Superior temporal gyrus (tissue), 1 donor: ENCODE data around the gene PAK5.
"Not testable (repeated sequence)": the region's sequence is repeated elsewhere in the genome, so short reads cannot be mapped to it uniquely, and the experiment has no call there.

Source experiments
- DNase-seq: peaks from one replicate; pipeline ENCODE4 v3.0.0-alpha.2; 2016; ENCODE audit errors: extremely low spot score

The PAK5 gene

GRCh38 chr20:9686001-9686400 is 152.9 kb downstream of the PAK5 start:
- DNase-seq: no peak

DNA sequence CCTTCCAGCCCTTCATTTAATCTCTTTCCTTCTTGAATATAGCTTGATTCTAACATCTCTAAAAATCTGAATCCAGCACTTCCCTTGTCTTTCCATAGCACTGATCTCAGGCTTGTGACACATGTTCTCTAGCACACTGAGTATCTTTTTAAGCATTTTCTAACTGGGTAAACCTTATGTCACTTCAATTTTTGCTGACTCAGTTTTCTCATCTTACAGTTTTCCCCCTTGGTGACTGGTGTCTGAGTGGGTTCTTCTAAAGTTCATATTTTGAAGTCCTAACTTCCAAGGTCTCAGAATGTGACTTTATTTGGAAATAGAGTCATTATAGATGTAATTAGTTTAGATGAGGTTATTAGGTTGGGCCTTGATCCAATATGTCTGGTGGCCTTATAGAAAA is 153.9 kb downstream of the PAK5 start:
- DNase-seq: no peak

DNA sequence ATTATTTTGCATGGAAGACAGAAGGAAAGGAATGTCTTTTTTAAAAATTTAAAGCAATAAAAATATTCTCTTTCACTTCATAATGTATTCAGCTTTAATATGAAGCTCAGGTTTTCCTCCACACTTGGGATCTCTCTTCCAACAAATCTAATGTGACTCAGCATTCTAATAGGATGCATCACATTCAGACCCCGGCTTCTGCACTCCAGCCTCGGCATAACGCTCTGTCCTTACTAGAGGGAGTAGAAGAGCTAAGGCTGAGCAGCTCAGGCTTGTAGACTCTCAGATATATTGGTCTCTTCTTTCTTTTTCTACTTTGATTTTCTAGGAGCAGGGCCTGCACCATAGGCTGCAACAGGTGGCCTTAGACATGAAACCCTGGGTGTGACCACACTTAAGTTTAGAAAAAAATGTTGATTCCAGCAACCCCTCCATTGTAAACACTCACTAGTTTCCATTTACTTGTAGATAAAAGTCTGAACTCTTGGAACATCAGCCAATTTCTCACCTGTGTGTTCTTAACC is 161.7 kb downstream of the PAK5 start:
- DNase-seq: no peak

DNA sequence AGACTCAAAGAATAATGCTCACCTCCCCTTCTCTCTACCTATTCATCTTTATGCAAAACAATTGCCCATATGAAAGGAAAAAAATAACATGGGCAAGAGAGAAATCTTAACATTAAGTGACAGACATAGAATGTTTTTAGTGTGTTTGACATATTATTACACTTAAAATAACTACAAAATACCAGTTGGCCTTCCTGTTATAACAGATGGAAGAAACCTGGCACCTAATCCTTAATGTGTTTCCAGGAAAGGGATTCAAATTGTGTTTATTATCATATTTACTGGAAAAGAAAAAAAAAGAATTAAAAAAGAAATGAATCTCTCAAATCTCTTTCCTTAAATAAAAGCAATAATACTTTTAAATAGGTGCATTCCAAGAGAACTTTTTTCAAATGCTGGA is 165.9 kb downstream of the PAK5 start:
- no peak for DNase-seq

DNA sequence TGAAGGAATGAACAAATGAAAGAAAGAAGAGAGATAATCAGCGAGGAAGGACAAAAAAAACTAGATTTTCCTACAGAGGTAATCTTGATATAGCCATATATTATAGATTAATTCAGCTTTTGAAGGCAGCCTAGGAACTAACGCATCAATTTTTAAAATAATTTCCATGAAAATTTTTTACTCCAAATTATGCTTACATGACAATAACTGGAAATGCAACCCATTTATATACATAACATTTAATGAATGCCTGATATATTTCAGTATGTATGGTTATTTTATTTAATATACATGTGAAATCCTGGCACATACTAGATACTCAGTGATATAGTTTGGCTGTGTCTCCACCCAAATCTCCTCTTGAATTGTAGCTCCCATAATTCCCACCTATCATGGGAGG is 166.8 kb downstream of the PAK5 start:
- no peak for DNase-seq

- DNase-seq: no peak
Observed at GRCh38 chr20:9668381-9668780, 170.5 kb downstream of the PAK5 start.

DNA sequence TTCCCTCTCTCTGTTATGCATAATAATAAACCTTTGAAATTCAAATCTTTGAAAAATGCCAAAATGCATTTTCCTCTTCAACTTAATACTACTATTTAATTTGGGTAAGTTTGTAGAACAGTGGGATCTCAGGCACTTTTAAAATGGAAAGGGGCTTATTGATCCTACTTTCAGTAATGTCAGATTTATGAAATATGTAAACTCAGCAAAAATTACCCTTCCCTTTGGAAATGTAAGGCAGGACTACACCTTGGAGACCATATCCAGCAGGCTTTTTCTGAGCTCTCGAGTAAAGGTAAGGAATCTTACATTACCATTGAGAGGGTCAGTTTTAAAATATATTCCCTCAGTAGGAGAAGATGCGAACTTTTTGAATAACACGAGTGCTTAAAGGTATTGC is 175.5 kb downstream of the PAK5 start:
- DNase-seq: no peak

GRCh38 chr20:9660236-9660868 is 178.5 kb downstream of the PAK5 start:
- DNase-seq: no peak

DNA sequence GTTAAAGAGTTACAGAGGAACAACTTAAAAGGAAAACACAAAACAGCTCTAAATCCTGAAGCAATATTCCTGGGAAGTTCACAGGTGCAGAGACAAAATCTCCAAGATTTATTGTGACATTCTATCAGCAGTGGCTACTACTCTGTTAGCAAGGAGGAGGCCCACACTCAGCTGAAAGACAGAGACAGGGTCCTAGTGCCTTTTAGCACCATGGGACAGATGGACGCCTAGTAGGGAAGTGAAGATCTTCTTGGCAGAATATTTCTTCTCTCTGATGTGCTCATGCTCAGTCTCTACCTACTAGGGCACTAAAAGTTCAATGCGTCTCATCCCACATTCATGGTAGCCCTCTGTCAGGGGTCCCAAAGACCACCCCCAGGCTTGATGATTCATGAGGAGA is 191.1 kb downstream of the PAK5 start:
- no peak for DNase-seq

GRCh38 chr20:9646375-9646774 is 192.5 kb downstream of the PAK5 start:
- DNase-seq: no peak

DNA sequence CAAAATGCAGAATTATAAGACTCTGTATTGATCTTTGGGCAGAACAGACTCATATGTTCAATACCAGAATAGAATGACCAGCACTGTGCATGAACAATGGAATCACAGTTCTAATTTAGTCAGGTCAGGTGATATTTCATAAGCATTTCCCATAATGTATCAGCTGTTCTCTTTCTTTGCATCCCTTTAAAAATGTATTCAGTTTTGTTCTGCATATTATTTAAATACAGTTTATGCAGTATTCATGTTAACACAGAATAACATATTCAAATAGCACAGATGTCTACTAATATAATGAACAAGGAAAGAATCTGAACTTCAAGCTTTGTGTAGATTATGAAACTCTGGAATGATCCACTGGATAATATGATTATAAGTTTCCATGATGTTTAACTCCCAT is 196.0 kb downstream of the PAK5 start:
- DNase-seq: no peak

DNA sequence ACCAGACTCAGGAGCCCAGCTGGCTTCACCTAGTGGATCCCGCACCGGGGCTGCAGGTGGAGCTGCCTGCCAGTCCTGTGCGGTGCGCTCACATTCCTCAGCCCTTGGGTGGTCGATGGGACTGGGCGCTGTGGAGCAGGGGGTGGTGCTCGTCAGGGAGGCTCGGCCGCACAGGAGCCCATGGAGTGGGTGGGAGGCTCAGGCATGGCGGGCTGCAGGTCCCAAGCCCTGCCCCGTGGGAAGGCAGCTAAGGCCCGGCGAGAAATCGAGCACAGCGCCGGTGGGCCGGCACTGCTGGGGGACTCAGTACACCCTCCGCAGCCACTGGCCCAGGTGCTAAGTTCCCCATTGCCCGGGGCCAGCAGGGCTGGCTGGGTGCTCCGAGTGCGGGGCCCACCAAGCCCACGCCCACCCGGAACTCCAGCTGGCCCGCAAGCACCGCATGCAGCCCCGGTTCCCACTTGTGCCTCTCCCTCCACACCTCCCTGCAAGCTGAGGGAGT is 197.3 kb downstream of the PAK5 start:
- DNase-seq: not testable (repeated sequence)

DNA sequence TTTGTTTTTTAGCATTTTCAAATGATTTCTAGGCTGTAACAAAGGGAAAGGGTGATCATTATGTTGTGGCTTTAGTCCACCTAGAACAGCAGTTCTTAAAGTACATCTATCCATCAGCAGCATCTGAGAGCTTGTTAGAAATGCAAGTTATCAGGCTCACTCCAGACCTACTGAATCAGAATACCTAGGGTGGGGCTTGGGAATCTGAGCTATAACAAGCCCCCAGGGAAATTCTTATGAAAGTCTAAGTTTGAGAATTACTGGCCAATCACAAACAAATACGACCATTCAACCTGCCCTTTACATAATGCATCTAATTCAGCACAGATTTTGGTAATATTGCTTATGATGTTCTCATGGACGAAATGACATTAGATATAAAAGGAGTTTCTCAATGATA is 201.0 kb downstream of the PAK5 start:
- DNase-seq: no peak

- no peak for DNase-seq
Observed at GRCh38 chr20:9635750-9636149, 203.1 kb downstream of the PAK5 start.

DNA sequence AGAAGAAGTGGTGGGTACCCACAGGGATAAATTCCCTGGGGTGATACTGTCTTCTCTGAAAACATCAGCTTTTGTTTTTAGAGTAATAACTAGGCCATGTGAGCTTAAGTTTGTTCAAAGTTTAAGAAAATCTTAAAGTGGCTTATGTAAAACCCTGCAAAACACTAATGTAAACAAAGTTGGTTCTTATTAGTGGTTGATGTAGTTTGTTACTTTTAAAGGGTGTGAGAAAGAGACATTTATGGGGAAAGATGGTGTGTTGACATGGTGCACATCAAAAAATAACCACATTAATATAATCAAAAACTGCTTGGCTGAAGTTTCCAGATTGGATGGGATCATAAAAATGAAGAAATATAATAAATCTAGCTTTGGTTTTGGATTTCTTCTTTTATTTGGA is 204.5 kb downstream of the PAK5 start:
- DNase-seq: no peak

GRCh38 chr20:9632991-9633390 is 205.9 kb downstream of the PAK5 start:
- no peak for DNase-seq

DNA sequence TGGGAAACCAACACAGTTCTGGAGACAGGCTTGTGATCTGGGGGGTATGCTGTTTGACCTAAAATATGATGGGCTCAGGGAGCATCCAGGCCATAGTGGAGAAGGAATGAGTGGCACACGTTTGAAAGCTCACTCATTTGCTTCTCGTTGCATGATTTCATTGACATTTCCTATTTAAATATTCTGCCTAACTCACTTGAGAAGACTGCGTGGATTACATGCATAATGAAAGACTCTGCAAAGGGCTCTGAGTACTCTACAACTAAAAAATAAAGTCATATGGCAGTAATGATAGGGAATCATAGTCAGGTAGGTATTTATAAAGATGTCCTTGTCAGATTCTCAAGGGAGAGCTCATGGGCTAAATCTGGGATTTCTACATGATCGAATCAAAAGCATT is 206.6 kb downstream of the PAK5 start:
- no peak for DNase-seq

- DNase-seq: no peak
Observed at GRCh38 chr20:9630554-9630953, 208.3 kb downstream of the PAK5 start.

GRCh38 chr20:9629831-9630230 is 209.0 kb downstream of the PAK5 start:
- peak; percentile 41 for DNase-seq

DNA sequence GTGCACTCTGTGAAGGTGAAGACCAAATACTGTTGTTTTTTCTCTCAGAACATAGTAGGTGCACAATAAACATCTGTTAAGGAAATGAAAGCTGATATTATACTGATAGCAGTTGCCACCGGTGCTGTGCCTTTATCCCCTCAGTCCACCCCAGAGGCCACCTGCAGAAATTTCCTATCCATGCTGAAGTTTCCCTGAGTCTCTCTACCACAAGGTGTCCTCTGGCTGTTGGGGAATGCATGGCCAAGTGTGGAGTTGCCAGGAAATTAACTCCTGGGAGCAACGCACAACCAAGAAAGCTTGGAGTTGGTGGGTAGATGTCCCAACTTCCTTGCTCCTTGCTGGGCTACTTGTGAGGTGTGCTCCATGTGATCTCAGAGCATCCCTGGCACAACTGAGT is 210.3 kb downstream of the PAK5 start:
- no peak for DNase-seq

- DNase-seq: no peak
Observed at GRCh38 chr20:9628141-9628540, 210.7 kb downstream of the PAK5 start.

DNA sequence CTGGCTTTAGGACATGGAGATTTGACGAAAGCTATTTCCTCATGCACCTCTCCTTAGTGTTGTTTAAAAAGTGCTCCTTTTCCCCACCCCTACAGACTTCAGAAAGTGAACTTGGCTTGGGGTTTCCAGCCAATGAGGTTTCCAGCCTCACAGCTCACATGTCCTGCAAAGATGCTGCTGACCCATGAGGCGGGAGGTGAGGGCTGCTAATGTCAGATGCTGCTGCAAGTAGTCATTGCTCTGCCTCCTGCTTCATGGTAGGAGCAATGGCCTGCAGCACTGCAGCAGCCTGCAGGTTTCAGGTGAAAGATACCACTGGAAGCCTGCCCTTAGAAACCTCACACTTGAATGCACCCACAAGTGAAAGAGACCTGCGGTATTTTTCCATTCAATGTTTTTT is 211.7 kb downstream of the PAK5 start:
- no peak for DNase-seq

DNA sequence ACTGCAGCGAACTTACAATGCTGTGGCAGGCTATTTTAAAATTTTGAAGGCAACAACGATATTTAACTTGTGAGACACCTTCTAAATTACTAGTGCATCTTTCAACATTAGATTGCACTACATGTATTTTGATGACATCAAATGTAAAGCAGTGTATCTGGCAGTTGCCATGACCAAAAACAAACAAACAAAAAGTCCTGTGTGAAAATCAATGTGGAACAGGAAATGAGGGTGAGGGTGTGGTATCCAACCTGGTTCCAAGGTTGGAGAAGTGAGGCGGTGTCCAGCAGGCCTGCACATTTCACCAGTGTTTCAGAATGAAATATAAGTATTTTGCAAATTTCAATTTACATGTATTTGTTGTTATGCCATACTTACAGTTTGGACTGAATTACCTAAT is 212.5 kb downstream of the PAK5 start:
- DNase-seq: no peak

DNA sequence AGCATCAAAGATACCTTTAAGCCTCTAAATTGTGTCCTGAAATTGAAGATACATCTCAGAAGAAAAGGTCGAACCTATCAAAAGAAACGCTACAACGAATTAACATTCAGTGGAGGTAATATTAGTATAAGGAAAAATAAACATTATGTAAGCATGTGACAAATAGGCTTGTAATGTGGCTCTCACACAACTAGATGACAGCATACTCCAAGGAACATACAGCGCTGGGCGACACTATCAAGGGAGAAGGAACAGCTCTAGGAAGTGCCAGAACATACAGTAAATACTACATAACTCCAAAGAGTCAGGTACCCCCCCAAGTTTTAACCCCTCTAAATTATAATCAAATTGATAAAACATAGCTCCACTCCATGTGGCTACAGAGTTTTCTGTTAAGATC is 220.9 kb downstream of the PAK5 start:
- DNase-seq: peak; percentile 85
